ENCODE results near the gene MAEA.
"Not testable (repeated sequence)": the region's sequence is repeated elsewhere in the genome, so short reads cannot be mapped to it uniquely, and the experiment has no call there.

The MAEA gene

GRCh38 chr4:1323635-1324442 is 34.1 kb downstream of the MAEA start:
- no peak for TF ChIP-seq CTCF (IDR thresholded peaks at IDR 0.05; ENCODE audit: low read length, missing control alignments)
- peak; percentile 73 for DNase-seq (ENCODE audit: low read depth)
- H3K4me3 ChIP-seq (replicated peaks; ENCODE audit: low read depth, low read length): no peak overlapping the region

GRCh38 chr4:1324443-1325175 is 34.9 kb downstream of the MAEA start:
- H3K4me3 ChIP-seq (replicated peaks; ENCODE audit: low read depth, low read length): not testable (repeated sequence)
- peak; percentile 14 for DNase-seq (ENCODE audit: low read depth)

- H3K4me3 ChIP-seq (replicated peaks; ENCODE audit: low read depth, low read length): no peak overlapping the region
- no peak for TF ChIP-seq CTCF (IDR thresholded peaks at IDR 0.05; ENCODE audit: low read length, missing control alignments)
- DNase-seq (ENCODE audit: low read depth): no peak
Observed at GRCh38 chr4:1325176-1325480, 35.4 kb downstream of the MAEA start.

GRCh38 chr4:1325681-1326635 is 36.3 kb downstream of the MAEA start:
- no peak for TF ChIP-seq CTCF (IDR thresholded peaks at IDR 0.05; ENCODE audit: low read length, missing control alignments)
- DNase-seq (ENCODE audit: low read depth): no peak
- no peak overlapping the region for H3K4me3 ChIP-seq (replicated peaks; ENCODE audit: low read depth, low read length)

- TF ChIP-seq CTCF (IDR thresholded peaks at IDR 0.05; ENCODE audit: low read length, missing control alignments): no peak
- DNase-seq (ENCODE audit: low read depth): no peak
- no peak overlapping the region for H3K4me3 ChIP-seq (replicated peaks; ENCODE audit: low read depth, low read length)
Observed at GRCh38 chr4:1326751-1327525, 37.2 kb downstream of the MAEA start.

GRCh38 chr4:1327526-1328266 is 38.0 kb downstream of the MAEA start:
- no peak overlapping the region for H3K4me3 ChIP-seq (replicated peaks; ENCODE audit: low read depth, low read length)
- no peak for TF ChIP-seq CTCF (IDR thresholded peaks at IDR 0.05; ENCODE audit: low read length, missing control alignments)
- DNase-seq (ENCODE audit: low read depth): no peak
